ENCODE results near the gene EDNRA.

DNA sequence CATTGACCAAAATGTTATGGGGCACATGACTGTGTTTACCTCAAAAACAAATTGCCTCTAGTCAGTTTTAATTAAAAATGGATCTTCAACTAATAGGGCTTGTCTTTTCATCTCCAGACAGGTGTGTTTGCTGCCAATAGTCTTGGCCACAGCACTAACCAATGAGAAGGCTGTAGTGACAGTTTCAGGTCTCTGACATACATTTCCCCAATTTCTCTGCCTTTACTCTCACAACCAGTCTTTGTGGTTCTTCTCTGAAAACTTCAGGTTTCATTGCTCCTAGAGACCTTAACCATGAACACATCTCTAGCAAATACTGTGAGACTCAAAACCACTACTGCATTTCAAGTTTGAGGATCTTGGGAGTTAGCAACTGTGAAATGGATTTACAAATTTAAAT, 3.5 kb upstream of the EDNRA start:
- TF ChIP-seq, protein P1, sequence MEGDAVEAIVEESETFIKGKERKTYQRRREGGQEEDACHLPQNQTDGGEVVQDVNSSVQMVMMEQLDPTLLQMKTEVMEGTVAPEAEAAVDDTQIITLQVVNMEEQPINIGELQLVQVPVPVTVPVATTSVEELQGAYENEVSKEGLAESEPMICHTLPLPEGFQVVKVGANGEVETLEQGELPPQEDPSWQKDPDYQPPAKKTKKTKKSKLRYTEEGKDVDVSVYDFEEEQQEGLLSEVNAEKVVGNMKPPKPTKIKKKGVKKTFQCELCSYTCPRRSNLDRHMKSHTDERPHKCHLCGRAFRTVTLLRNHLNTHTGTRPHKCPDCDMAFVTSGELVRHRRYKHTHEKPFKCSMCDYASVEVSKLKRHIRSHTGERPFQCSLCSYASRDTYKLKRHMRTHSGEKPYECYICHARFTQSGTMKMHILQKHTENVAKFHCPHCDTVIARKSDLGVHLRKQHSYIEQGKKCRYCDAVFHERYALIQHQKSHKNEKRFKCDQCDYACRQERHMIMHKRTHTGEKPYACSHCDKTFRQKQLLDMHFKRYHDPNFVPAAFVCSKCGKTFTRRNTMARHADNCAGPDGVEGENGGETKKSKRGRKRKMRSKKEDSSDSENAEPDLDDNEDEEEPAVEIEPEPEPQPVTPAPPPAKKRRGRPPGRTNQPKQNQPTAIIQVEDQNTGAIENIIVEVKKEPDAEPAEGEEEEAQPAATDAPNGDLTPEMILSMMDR (IDR thresholded peaks at IDR 0.05; ENCODE audit: low read depth, low read length, poor library complexity, severe bottlenecking), result no peak
- TF ChIP-seq EZH2phosphoT487 (IDR thresholded peaks at IDR 0.05; ENCODE audit: borderline replicate concordance, low read length), result no peak
